GM12892 (cell line): Measurements from ENCODE around the gene CTDNEP1.

Experiments
- DNase-seq: peaks from one replicate; pipeline ENCODE4 v3.0.0; 2011; ENCODE audit not compliant: insufficient read length
- FAIRE-seq: peaks from 2 replicates; lab custom pipeline; 2011; peaks lifted over from hg19 to GRCh38; lab: Jason Lieb, UNC
- POLR2A ChIP-seq: IDR thresholded peaks from 2 replicates; pipeline ENCODE4 v1.6.1; 2011; ENCODE audit warnings: low read depth, low read length, control low read depth
- POLR2AphosphoS5 ChIP-seq: IDR thresholded peaks from 2 replicates; pipeline ENCODE4 v1.6.1; 2011; ENCODE audit warnings: low read depth, low read length, control low read depth
- TAF1 ChIP-seq: IDR thresholded peaks from 2 replicates; pipeline ENCODE4 v1.6.1; 2011; ENCODE audit warnings: low read depth, mild to moderate bottlenecking, control low read depth, low read length, borderline replicate concordance

CTDNEP1 gene

GRCh38 chr17:7204828-7205461, 46.6 kb downstream of the CTDNEP1 start:
- TF ChIP-seq POLR2A (peak; percentile 20; the same call in 1 of the 2 replicates), TAF1 (no peak), POLR2AphosphoS5 (no peak)
- DNase-seq (peak; percentile 97), FAIRE-seq (peak; percentile 94)

GRCh38 chr17:7204336-7204735, 47.2 kb downstream of the CTDNEP1 start:
- peak; percentile 77 for FAIRE-seq
- DNase-seq: no peak
- TF ChIP-seq TAF1: no peak
- no peak for TF ChIP-seq POLR2AphosphoS5
- no peak for TF ChIP-seq POLR2A

GRCh38 chr17:7203391-7203790, 48.1 kb downstream of the CTDNEP1 start:
- TF ChIP-seq POLR2A (no peak), TAF1 (no peak), POLR2AphosphoS5 (no peak)
- FAIRE-seq (no peak), DNase-seq (no peak)

GRCh38 chr17:7196651-7197401, 54.7 kb downstream of the CTDNEP1 start:
- no peak for TF ChIP-seq TAF1
- no peak for TF ChIP-seq POLR2AphosphoS5
- no peak for TF ChIP-seq POLR2A
- FAIRE-seq (no peak), DNase-seq (no peak)

GRCh38 chr17:7195971-7196370, 55.6 kb downstream of the CTDNEP1 start:
- no peak for DNase-seq
- FAIRE-seq: no peak
- TF ChIP-seq TAF1 (no peak), POLR2A (no peak), POLR2AphosphoS5 (no peak)
